KMS-11 (cell line): ENCODE data around the gene HOXD10.

Experiments used
- H2AFZ ChIP-seq: fragments of 200-600 bp; sonication (generic); 2 replicates; pipeline ENCODE4 v1.6.1; 2016; ENCODE audit warnings: antibody characterized with exemption, mixed run types, low read depth
- H3K27ac ChIP-seq: fragments of 200-600 bp; sonication (generic); 2 replicates; pipeline ENCODE4 v1.6.1; 2016; ENCODE audit warnings: mild to moderate bottlenecking, mixed run types
- H3K27me3 ChIP-seq: fragments of 200-600 bp; sonication (generic); 2 replicates; pipeline ENCODE4 v1.6.1; 2017; ENCODE audit warnings: mild to moderate bottlenecking, low read depth, mixed run types, moderate library complexity; ENCODE audit not compliant: insufficient read depth
- H3K36me3 ChIP-seq: fragments of 200-600 bp; sonication (generic); 2 replicates; pipeline ENCODE4 v1.6.1; 2017; ENCODE audit warnings: mild to moderate bottlenecking, mixed run types; ENCODE audit not compliant: insufficient read depth
- H3K4me1 ChIP-seq: fragments of 200-600 bp; sonication (generic); 2 replicates; pipeline ENCODE4 v1.6.1; 2016; ENCODE audit warnings: mild to moderate bottlenecking, low read depth, mixed run types; ENCODE audit not compliant: poor library complexity, severe bottlenecking
- H3K4me2 ChIP-seq: fragments of 200-600 bp; sonication (generic); 2 replicates; pipeline ENCODE4 v1.7.0; 2016; ENCODE audit warnings: mild to moderate bottlenecking, mixed run types
- H3K4me3 ChIP-seq: fragments of 200-600 bp; sonication (generic); IDR thresholded peaks from 2 replicates; pipeline ENCODE4 v1.6.1; 2017; ENCODE audit warnings: low read depth, low read length, mixed read lengths; ENCODE audit not compliant: insufficient read depth
- H3K79me2 ChIP-seq: fragments of 200-600 bp; sonication (generic); 2 replicates; pipeline ENCODE4 v1.6.1; 2016; ENCODE audit warnings: low read depth, mixed run types; ENCODE audit not compliant: insufficient read depth
- H3K9ac ChIP-seq: fragments of 200-600 bp; sonication (generic); 2 replicates; pipeline ENCODE4 v1.6.1; 2016; ENCODE audit warnings: mild to moderate bottlenecking, mixed run types
- H4K20me1 ChIP-seq: fragments of 200-600 bp; sonication (generic); 2 replicates; pipeline ENCODE4 v1.6.1; 2016; ENCODE audit warnings: mild to moderate bottlenecking, mixed run types; ENCODE audit not compliant: insufficient read depth
- CTCF ChIP-seq: fragments of 200-600 bp; sonication (generic); conservative IDR thresholded peaks from 2 replicates; pipeline ENCODE4 v1.6.1; 2017; ENCODE audit warnings: low read depth, mild to moderate bottlenecking, antibody characterized with exemption, low read length, moderate library complexity, mixed read lengths

HOXD10 gene

GRCh38 chr2:176106581-176107539, 9.7 kb upstream of the HOXD10 start, which contains the start of gene HOXD11:
HOXD11 (plus strand) TSS chr2:176107280; CDS start chr2:176107356, 76 bp downstream.
- H3K9ac ChIP-seq, result no peak within 1 kb of the TSS

GRCh38 chr2:176107731-176108181, 8.8 kb upstream of the HOXD10 start:
- no peak overlapping the region for H2AFZ ChIP-seq
- no peaks in the 10 kb centered on the region for H4K20me1 ChIP-seq
- no peaks in the 10 kb centered on the region for H3K4me1 ChIP-seq
- H3K36me3 ChIP-seq, result no peaks in the 10 kb centered on the region
- no peaks in the 10 kb centered on the region for H3K79me2 ChIP-seq
- H3K4me2 ChIP-seq, result no peak overlapping the region
- no peak overlapping the region for H3K27ac ChIP-seq
- no peaks in the 10 kb centered on the region for H3K27me3 ChIP-seq
- TF ChIP-seq CTCF, result no peak
- H3K4me3 ChIP-seq, result no peak overlapping the region
- H3K9ac ChIP-seq, result no peak overlapping the region

More at GRCh38 chr2:176106581-176107539, 9.7 kb upstream of the HOXD10 start, which contains the start of gene HOXD11:
- H3K4me1 ChIP-seq, result no peaks in the 10 kb centered on the region
- H3K27ac ChIP-seq, result no peak within 1 kb of the TSS
- no peaks in the 10 kb centered on the region for H3K27me3 ChIP-seq
- no peak within 1 kb of the TSS for H3K4me3 ChIP-seq
- H3K79me2 ChIP-seq, result no peaks in the 10 kb centered on the region
- no peaks in the 10 kb centered on the region for H3K36me3 ChIP-seq
- H4K20me1 ChIP-seq, result no peaks in the 10 kb centered on the region
- TF ChIP-seq CTCF, result no peak
- H3K4me2 ChIP-seq, result no peak within 1 kb of the TSS; the same call in 1 of the 2 replicates
- H2AFZ ChIP-seq, result peak within 1 kb of the TSS; percentile 10; the same call in 1 of the 2 replicates

- no peak for TF ChIP-seq CTCF
- Histone ChIP-seq H3K4me1 (no peaks in the 10 kb centered on the region), H3K79me2 (no peaks in the 10 kb centered on the region), H3K9ac (no peak overlapping the region), H3K36me3 (no peaks in the 10 kb centered on the region), H2AFZ (no peak overlapping the region), H3K4me2 (no peak overlapping the region), H3K4me3 (no peak overlapping the region), H3K27ac (no peak overlapping the region), H3K27me3 (no peaks in the 10 kb centered on the region), H4K20me1 (no peaks in the 10 kb centered on the region)
Observed at GRCh38 chr2:176109192-176109901, 7.2 kb upstream of the HOXD10 start.

GRCh38 chr2:176109946-176110345, 6.6 kb upstream of the HOXD10 start:
- Histone ChIP-seq H3K79me2 (no peaks in the 10 kb centered on the region), H3K4me3 (no peak overlapping the region), H3K4me1 (no peaks in the 10 kb centered on the region), H3K4me2 (no peak overlapping the region), H2AFZ (no peak overlapping the region), H4K20me1 (no peaks in the 10 kb centered on the region), H3K27ac (no peak overlapping the region), H3K9ac (no peak overlapping the region), H3K36me3 (no peaks in the 10 kb centered on the region), H3K27me3 (no peaks in the 10 kb centered on the region)
- TF ChIP-seq CTCF, result no peak
